DND-41 (cell line): ENCODE data around the gene FCRL4.

Experiments
- ATAC-seq: fragments of 200-7000 bp; cut with Tn5 transposase; 3 replicates; pipeline ENCODE4 v1.9.1; 2021; ENCODE audit warnings: low read depth; ENCODE audit not compliant: insufficient read depth
- DNase-seq: peaks from one replicate; pipeline ENCODE4 v3.0.0-alpha.2; 2020
- H2AFZ ChIP-seq: 2 replicates; pipeline ENCODE4 v1.6.0; 2012; ENCODE audit warnings: low read depth, low read length
- H3K27ac ChIP-seq: 2 replicates; pipeline ENCODE4 v1.5.1; 2012; ENCODE audit warnings: low read length, inconsistent platforms
- H3K27me3 ChIP-seq: fragments of 200-600 bp; sonication (generic); 2 replicates; pipeline ENCODE4 v1.6.0; 2012; ENCODE audit warnings: low read length, mild to moderate bottlenecking, inconsistent platforms; ENCODE audit not compliant: insufficient read depth, poor library complexity
- H3K36me3 ChIP-seq: 2 replicates; pipeline ENCODE4 v1.5.1; 2012; ENCODE audit warnings: low read length, inconsistent platforms; ENCODE audit not compliant: insufficient read depth
- H3K4me1 ChIP-seq: 2 replicates; pipeline ENCODE4 v1.5.1; 2012; ENCODE audit warnings: mild to moderate bottlenecking, low read length; ENCODE audit not compliant: insufficient read depth
- H3K4me2 ChIP-seq: 2 replicates; pipeline ENCODE4 v1.6.0; 2012; ENCODE audit warnings: mild to moderate bottlenecking, moderate library complexity, low read length, inconsistent platforms; ENCODE audit not compliant: insufficient read depth
- H3K4me3 ChIP-seq, 2 experiments: fragments of 200-600 bp in 1 of 2; shearing (Covaris generic) in 1 of 2; 2 replicates each; pipeline ENCODE4 v1.5.1; 2012 to 2016; ENCODE audit warnings: inconsistent platforms in 2 of 2, low read length in 2 of 2, mild to moderate bottlenecking in 2 of 2, low read depth in 1 of 2, moderate library complexity in 1 of 2
- H3K79me2 ChIP-seq: 2 replicates; pipeline ENCODE4 v1.6.0; 2012; ENCODE audit warnings: low read length, inconsistent platforms; ENCODE audit not compliant: insufficient read depth
- H3K9ac ChIP-seq: 2 replicates; pipeline ENCODE4 v1.6.0; 2012; ENCODE audit warnings: low read depth, mild to moderate bottlenecking, inconsistent platforms, low read length, moderate library complexity
- H3K9me3 ChIP-seq: 2 replicates; pipeline ENCODE4 v1.5.1; 2012; ENCODE audit warnings: low read length, moderate library complexity, mild to moderate bottlenecking, inconsistent platforms; ENCODE audit not compliant: insufficient read depth, severe bottlenecking
- H4K20me1 ChIP-seq: 2 replicates; pipeline ENCODE4 v1.6.0; 2012; ENCODE audit warnings: low read length; ENCODE audit not compliant: insufficient read depth
- EZH2 ChIP-seq: IDR thresholded peaks from 3 replicates; pipeline ENCODE4 v1.6.1; 2012; ENCODE audit warnings: borderline replicate concordance, low read depth, mild to moderate bottlenecking, moderate library complexity, low read length, inconsistent platforms; ENCODE audit not compliant: severe bottlenecking
- TF ChIP-seq, protein P1 (sequence below): IDR thresholded peaks from 2 replicates; pipeline ENCODE4 v1.5.1; 2012; ENCODE audit warnings: borderline replicate concordance, low read length, moderate library complexity, mild to moderate bottlenecking; ENCODE audit not compliant: poor library complexity, severe bottlenecking; ENCODE audit errors: extremely low read depth

The FCRL4 gene

DNA sequence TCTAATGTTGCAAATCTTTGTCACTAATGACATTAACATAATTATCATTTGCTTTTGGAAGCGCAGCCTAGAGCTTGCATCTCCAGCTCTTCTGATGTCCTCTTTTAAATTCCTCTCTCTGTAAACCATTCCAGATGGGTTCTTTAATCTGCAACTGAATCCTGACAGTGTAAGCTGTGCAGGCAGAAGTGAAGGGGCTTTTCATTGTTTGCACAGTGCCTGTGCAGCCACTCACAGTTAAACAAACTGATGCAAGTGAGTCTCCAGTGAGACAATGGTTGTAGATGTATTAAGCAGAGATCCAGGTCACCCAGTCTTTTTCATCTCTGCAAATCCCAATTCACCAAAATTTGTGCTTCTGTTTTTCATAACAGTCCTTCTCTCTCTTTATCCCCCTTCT lies 23.0 kb downstream of the FCRL4 start:
- DNase-seq, result no peak
- Histone ChIP-seq H3K4me3 (no peak overlapping the region), H3K9me3 (no peaks in the 10 kb centered on the region), H3K4me2 (no peak overlapping the region), H2AFZ (no peak overlapping the region), H3K27me3 (no peaks in the 10 kb centered on the region), H3K36me3 (no peaks in the 10 kb centered on the region), H3K4me1 (no peaks in the 10 kb centered on the region), H4K20me1 (no peaks in the 10 kb centered on the region), H3K79me2 (no peaks in the 10 kb centered on the region), H3K27ac (no peak overlapping the region), H3K9ac (no peak overlapping the region)
- ATAC-seq, result no peak
- no peak for TF ChIP-seq EZH2
- TF ChIP-seq, protein P1, sequence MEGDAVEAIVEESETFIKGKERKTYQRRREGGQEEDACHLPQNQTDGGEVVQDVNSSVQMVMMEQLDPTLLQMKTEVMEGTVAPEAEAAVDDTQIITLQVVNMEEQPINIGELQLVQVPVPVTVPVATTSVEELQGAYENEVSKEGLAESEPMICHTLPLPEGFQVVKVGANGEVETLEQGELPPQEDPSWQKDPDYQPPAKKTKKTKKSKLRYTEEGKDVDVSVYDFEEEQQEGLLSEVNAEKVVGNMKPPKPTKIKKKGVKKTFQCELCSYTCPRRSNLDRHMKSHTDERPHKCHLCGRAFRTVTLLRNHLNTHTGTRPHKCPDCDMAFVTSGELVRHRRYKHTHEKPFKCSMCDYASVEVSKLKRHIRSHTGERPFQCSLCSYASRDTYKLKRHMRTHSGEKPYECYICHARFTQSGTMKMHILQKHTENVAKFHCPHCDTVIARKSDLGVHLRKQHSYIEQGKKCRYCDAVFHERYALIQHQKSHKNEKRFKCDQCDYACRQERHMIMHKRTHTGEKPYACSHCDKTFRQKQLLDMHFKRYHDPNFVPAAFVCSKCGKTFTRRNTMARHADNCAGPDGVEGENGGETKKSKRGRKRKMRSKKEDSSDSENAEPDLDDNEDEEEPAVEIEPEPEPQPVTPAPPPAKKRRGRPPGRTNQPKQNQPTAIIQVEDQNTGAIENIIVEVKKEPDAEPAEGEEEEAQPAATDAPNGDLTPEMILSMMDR, result no peak

DNA sequence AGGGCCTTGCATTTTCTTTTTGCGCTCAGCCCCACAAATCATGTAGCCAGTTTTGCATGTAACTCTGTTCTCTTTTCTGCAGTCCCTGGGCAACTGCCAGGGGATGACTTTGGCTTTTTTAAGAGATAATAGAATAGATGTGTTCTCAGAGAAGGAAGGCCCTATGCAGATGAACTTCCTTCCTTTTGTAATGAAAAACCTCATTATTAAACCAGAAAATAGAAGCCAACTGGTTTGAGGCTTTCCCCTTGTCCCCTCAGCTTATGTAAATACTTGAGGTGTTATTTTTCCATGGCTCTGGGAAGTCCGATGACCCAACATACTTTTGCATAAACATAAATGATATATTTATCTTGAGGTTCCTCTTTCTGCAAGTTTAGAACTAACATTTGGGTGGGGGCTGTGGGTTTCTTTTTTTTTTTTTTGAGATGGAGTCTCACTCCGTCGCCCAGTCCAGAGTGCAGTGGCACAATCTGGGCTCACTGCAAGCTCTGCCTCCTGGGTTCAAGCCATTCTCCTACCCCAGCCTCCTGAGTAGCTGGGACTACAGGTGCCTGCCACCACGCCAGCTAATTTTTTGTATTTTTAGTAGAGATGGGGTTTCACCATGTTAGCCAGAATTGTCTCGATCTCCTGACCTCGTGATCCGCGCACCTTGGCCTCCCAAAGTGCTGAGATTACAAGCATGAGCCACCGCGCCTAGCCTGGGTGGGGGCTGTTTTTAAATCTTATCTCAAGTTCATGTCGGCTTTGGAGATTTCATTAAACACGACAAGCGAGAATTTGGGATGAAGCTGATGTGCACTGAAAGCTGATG lies 31.2 kb downstream of the FCRL4 start:
- no peak for ATAC-seq
- no peak overlapping the region for H3K27ac ChIP-seq
- H3K4me1 ChIP-seq, result 0 out of 2 replicates have a peak, but pooled peaks cover 3% of the 10 kb centered on the region
- no peaks in the 10 kb centered on the region for H3K36me3 ChIP-seq
- H3K9me3 ChIP-seq, result no peaks in the 10 kb centered on the region
- TF ChIP-seq EZH2, result no peak
- TF ChIP-seq, protein P1, result no peak
- no peak overlapping the region for H3K4me3 ChIP-seq
- H3K79me2 ChIP-seq, result no peaks in the 10 kb centered on the region
- H4K20me1 ChIP-seq, result no peaks in the 10 kb centered on the region
- no peak overlapping the region for H2AFZ ChIP-seq
- no peak overlapping the region for H3K9ac ChIP-seq
- DNase-seq, result no peak
- H3K4me2 ChIP-seq, result no peak overlapping the region
- peaks cover 16% of the 10 kb centered on the region for H3K27me3 ChIP-seq

DNA sequence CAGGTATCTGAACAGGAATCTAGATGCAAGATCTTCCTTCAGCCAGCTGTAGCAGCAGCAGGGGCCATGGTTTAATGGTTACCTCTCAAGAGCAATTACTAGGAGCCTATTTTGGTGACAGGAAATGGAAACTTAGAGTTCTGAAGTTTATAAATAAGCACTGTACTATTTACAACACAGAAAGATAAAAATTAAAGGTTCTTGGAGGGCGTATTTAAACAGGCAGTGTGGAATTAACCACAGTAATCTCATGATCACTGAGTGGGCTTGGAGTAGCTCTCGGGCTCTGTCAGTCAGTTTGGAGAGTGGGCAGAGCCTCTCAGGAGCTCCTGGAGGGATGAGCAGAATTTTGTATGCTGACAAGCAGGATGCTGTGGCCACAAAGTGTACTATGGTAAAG lies 35.4 kb downstream of the FCRL4 start:
- Histone ChIP-seq H3K27ac (no peak overlapping the region), H3K4me1 (0 out of 2 replicates have a peak, but pooled peaks cover 3% of the 10 kb centered on the region), H3K79me2 (no peaks in the 10 kb centered on the region), H4K20me1 (no peaks in the 10 kb centered on the region), H3K4me3 (no peak overlapping the region), H3K4me2 (no peak overlapping the region), H3K36me3 (no peaks in the 10 kb centered on the region), H2AFZ (no peak overlapping the region), H3K9ac (no peak overlapping the region), H3K27me3 (peaks cover 24% of the 10 kb centered on the region), H3K9me3 (no peaks in the 10 kb centered on the region)
- DNase-seq (peak; percentile 22), ATAC-seq (peak; percentile 87)
- TF ChIP-seq, protein P1, result no peak
- TF ChIP-seq EZH2, result no peak
